GM18907 (cell line): ENCODE measurements around the gene MYBBP1A.

Experiments
- ATAC-seq: cut with Tn5 transposase; IDR thresholded peaks from one replicate; pipeline ENCODE4 v1.9.1; 2021; ENCODE audit warnings: mild to moderate bottlenecking, moderate library complexity; ENCODE audit not compliant: unreplicated experiment

Gene MYBBP1A

GRCh38 chr17:4551796-4552525 is 3.2 kb downstream of the MYBBP1A start:
- no peak for ATAC-seq

- no peak for ATAC-seq
Observed at GRCh38 chr17:4551141-4551540, 4.0 kb downstream of the MYBBP1A start.

GRCh38 chr17:4550534-4551039 is 4.6 kb downstream of the MYBBP1A start:
- ATAC-seq: no peak

GRCh38 chr17:4549781-4550533 is 5.2 kb downstream of the MYBBP1A start:
- ATAC-seq: no peak

GRCh38 chr17:4548721-4549531 is 6.3 kb downstream of the MYBBP1A start:
- ATAC-seq: no peak

GRCh38 chr17:4548061-4548461 is 7.1 kb downstream of the MYBBP1A start:
- no peak for ATAC-seq

GRCh38 chr17:4547118-4547906 is 7.9 kb downstream of the MYBBP1A start:
- ATAC-seq: no peak

GRCh38 chr17:4545217-4545951 is 9.8 kb downstream of the MYBBP1A start:
- ATAC-seq: no peak

- ATAC-seq: no peak
Observed at GRCh38 chr17:4544951-4545216, 10.3 kb downstream of the MYBBP1A start.

GRCh38 chr17:4544135-4544950 is 10.8 kb downstream of the MYBBP1A start:
- ATAC-seq: no peak

GRCh38 chr17:4543557-4544026 is 11.6 kb downstream of the MYBBP1A start:
- ATAC-seq: no peak

- ATAC-seq: no peak
Observed at GRCh38 chr17:4542726-4543191, 12.4 kb downstream of the MYBBP1A start.

- no peak for ATAC-seq
Observed at GRCh38 chr17:4542003-4542725, 13.0 kb downstream of the MYBBP1A start.

GRCh38 chr17:4541328-4542002 is 13.7 kb downstream of the MYBBP1A start:
- no peak for ATAC-seq

GRCh38 chr17:4540687-4541327 is 14.4 kb downstream of the MYBBP1A start:
- ATAC-seq: no peak

GRCh38 chr17:4540224-4540651 is 14.9 kb downstream of the MYBBP1A start:
- no peak for ATAC-seq

GRCh38 chr17:4539576-4540223 is 15.5 kb downstream of the MYBBP1A start:
- no peak for ATAC-seq
